ENCODE results near the gene CACNA1C.

Gene CACNA1C

GRCh38 chr12:2221030-2221621 lies 168.3 kb downstream of the CACNA1C start:
- Mint-ChIP-seq H3K9me3 (no peaks in the 10 kb centered on the region), H3K4me1 (no peaks in the 10 kb centered on the region), H3K27me3 (peaks cover 53% of the 10 kb centered on the region), H3K4me3 (no peak overlapping the region), H3K27ac (ENCODE audit: low read depth) (no peak overlapping the region), H3K36me3 (ENCODE audit: insufficient read depth) (no peaks in the 10 kb centered on the region)
- ATAC-seq (replicated peaks; ENCODE audit: extremely low read depth, poor library complexity, severe bottlenecking), result no peak
- no peak for DNase-seq (ENCODE audit: low spot score in 2 of 2)

- no peak overlapping the region for H3K27ac Mint-ChIP-seq (ENCODE audit: low read depth)
- H3K36me3 Mint-ChIP-seq (ENCODE audit: insufficient read depth), result no peaks in the 10 kb centered on the region
- ATAC-seq (replicated peaks; ENCODE audit: extremely low read depth, poor library complexity, severe bottlenecking) (no peak), DNase-seq (ENCODE audit: low spot score in 2 of 2) (no peak)
- no peaks in the 10 kb centered on the region for H3K9me3 Mint-ChIP-seq
- no peaks in the 10 kb centered on the region for H3K4me1 Mint-ChIP-seq
- peaks cover 62% of the 10 kb centered on the region for H3K27me3 Mint-ChIP-seq
- no peak overlapping the region for H3K4me3 Mint-ChIP-seq
Measured at GRCh38 chr12:2222691-2223090, 169.9 kb downstream of the CACNA1C start.

GRCh38 chr12:2224961-2225360 lies 172.2 kb downstream of the CACNA1C start:
- Mint-ChIP-seq H3K9me3 (no peaks in the 10 kb centered on the region), H3K4me3 (no peak overlapping the region), H3K27ac (ENCODE audit: low read depth) (no peak overlapping the region), H3K27me3 (peaks cover 61% of the 10 kb centered on the region), H3K4me1 (no peaks in the 10 kb centered on the region), H3K36me3 (ENCODE audit: insufficient read depth) (no peaks in the 10 kb centered on the region)
- no peak for ATAC-seq (replicated peaks; ENCODE audit: extremely low read depth, poor library complexity, severe bottlenecking)
- DNase-seq (ENCODE audit: low spot score in 2 of 2), result no peak

GRCh38 chr12:2225696-2226095 lies 172.9 kb downstream of the CACNA1C start:
- Mint-ChIP-seq H3K9me3 (no peaks in the 10 kb centered on the region), H3K36me3 (ENCODE audit: insufficient read depth) (no peaks in the 10 kb centered on the region), H3K4me1 (no peaks in the 10 kb centered on the region), H3K27ac (ENCODE audit: low read depth) (no peak overlapping the region), H3K27me3 (peaks cover 55% of the 10 kb centered on the region), H3K4me3 (no peak overlapping the region)
- ATAC-seq (replicated peaks; ENCODE audit: extremely low read depth, poor library complexity, severe bottlenecking) (no peak), DNase-seq (ENCODE audit: low spot score in 2 of 2) (no peak)

GRCh38 chr12:2226641-2227040 lies 173.9 kb downstream of the CACNA1C start:
- Mint-ChIP-seq H3K4me3 (no peak overlapping the region), H3K9me3 (no peaks in the 10 kb centered on the region), H3K27ac (ENCODE audit: low read depth) (no peak overlapping the region), H3K36me3 (ENCODE audit: insufficient read depth) (no peaks in the 10 kb centered on the region), H3K4me1 (no peaks in the 10 kb centered on the region), H3K27me3 (peaks cover 46% of the 10 kb centered on the region)
- DNase-seq (ENCODE audit: low spot score in 2 of 2), result no peak
- ATAC-seq (replicated peaks; ENCODE audit: extremely low read depth, poor library complexity, severe bottlenecking), result no peak

- peaks cover 46% of the 10 kb centered on the region for H3K27me3 Mint-ChIP-seq
- H3K27ac Mint-ChIP-seq (ENCODE audit: low read depth), result no peak overlapping the region
- no peak for DNase-seq (ENCODE audit: low spot score in 2 of 2)
- H3K36me3 Mint-ChIP-seq (ENCODE audit: insufficient read depth), result no peaks in the 10 kb centered on the region
- no peak for ATAC-seq (replicated peaks; ENCODE audit: extremely low read depth, poor library complexity, severe bottlenecking)
- H3K9me3 Mint-ChIP-seq, result no peaks in the 10 kb centered on the region
- H3K4me3 Mint-ChIP-seq, result no peak overlapping the region
- no peaks in the 10 kb centered on the region for H3K4me1 Mint-ChIP-seq
Measured at GRCh38 chr12:2227360-2227759, 174.6 kb downstream of the CACNA1C start.

GRCh38 chr12:2228535-2228934 lies 175.7 kb downstream of the CACNA1C start:
- no peaks in the 10 kb centered on the region for H3K36me3 Mint-ChIP-seq (ENCODE audit: insufficient read depth)
- DNase-seq (ENCODE audit: low spot score in 2 of 2) (no peak), ATAC-seq (replicated peaks; ENCODE audit: extremely low read depth, poor library complexity, severe bottlenecking) (no peak)
- H3K9me3 Mint-ChIP-seq, result no peaks in the 10 kb centered on the region
- peaks cover 56% of the 10 kb centered on the region for H3K27me3 Mint-ChIP-seq
- H3K4me1 Mint-ChIP-seq, result no peaks in the 10 kb centered on the region
- H3K4me3 Mint-ChIP-seq, result no peak overlapping the region
- no peak overlapping the region for H3K27ac Mint-ChIP-seq (ENCODE audit: low read depth)

GRCh38 chr12:2229661-2230539 lies 177.1 kb downstream of the CACNA1C start:
- H3K4me1 Mint-ChIP-seq, result no peaks in the 10 kb centered on the region
- no peak overlapping the region for H3K27ac Mint-ChIP-seq (ENCODE audit: low read depth)
- DNase-seq (ENCODE audit: low spot score in 2 of 2) (no peak), ATAC-seq (replicated peaks; ENCODE audit: extremely low read depth, poor library complexity, severe bottlenecking) (no peak)
- H3K9me3 Mint-ChIP-seq, result no peaks in the 10 kb centered on the region
- H3K27me3 Mint-ChIP-seq, result peaks cover 62% of the 10 kb centered on the region
- no peaks in the 10 kb centered on the region for H3K36me3 Mint-ChIP-seq (ENCODE audit: insufficient read depth)
- H3K4me3 Mint-ChIP-seq, result no peak overlapping the region

- H3K27me3 Mint-ChIP-seq, result peaks cover 73% of the 10 kb centered on the region
- H3K36me3 Mint-ChIP-seq (ENCODE audit: insufficient read depth), result no peaks in the 10 kb centered on the region
- no peaks in the 10 kb centered on the region for H3K4me1 Mint-ChIP-seq
- no peak overlapping the region for H3K27ac Mint-ChIP-seq (ENCODE audit: low read depth)
- ATAC-seq (replicated peaks; ENCODE audit: extremely low read depth, poor library complexity, severe bottlenecking), result no peak
- no peak overlapping the region for H3K4me3 Mint-ChIP-seq
- no peaks in the 10 kb centered on the region for H3K9me3 Mint-ChIP-seq
- no peak for DNase-seq (ENCODE audit: low spot score in 2 of 2)
Measured at GRCh38 chr12:2231011-2231595, 178.3 kb downstream of the CACNA1C start.

GRCh38 chr12:2231956-2232355 lies 179.2 kb downstream of the CACNA1C start:
- H3K36me3 Mint-ChIP-seq (ENCODE audit: insufficient read depth), result no peaks in the 10 kb centered on the region
- no peak overlapping the region for H3K27ac Mint-ChIP-seq (ENCODE audit: low read depth)
- no peaks in the 10 kb centered on the region for H3K9me3 Mint-ChIP-seq
- peaks cover 66% of the 10 kb centered on the region for H3K27me3 Mint-ChIP-seq
- H3K4me1 Mint-ChIP-seq, result no peaks in the 10 kb centered on the region
- ATAC-seq (replicated peaks; ENCODE audit: extremely low read depth, poor library complexity, severe bottlenecking), result no peak
- DNase-seq (ENCODE audit: low spot score in 2 of 2), result no peak
- H3K4me3 Mint-ChIP-seq, result no peak overlapping the region

GRCh38 chr12:2233034-2233433 lies 180.2 kb downstream of the CACNA1C start:
- DNase-seq (ENCODE audit: low spot score in 2 of 2), result no peak
- ATAC-seq (replicated peaks; ENCODE audit: extremely low read depth, poor library complexity, severe bottlenecking), result no peak
- Mint-ChIP-seq H3K4me3 (no peak overlapping the region), H3K27ac (ENCODE audit: low read depth) (no peak overlapping the region), H3K9me3 (no peaks in the 10 kb centered on the region), H3K36me3 (ENCODE audit: insufficient read depth) (no peaks in the 10 kb centered on the region), H3K27me3 (peaks cover 56% of the 10 kb centered on the region), H3K4me1 (no peaks in the 10 kb centered on the region)

- DNase-seq (ENCODE audit: low spot score in 2 of 2), result no peak
- Mint-ChIP-seq H3K27me3 (peaks cover 56% of the 10 kb centered on the region), H3K27ac (ENCODE audit: low read depth) (no peak overlapping the region), H3K4me1 (no peaks in the 10 kb centered on the region), H3K36me3 (ENCODE audit: insufficient read depth) (no peaks in the 10 kb centered on the region), H3K4me3 (no peak overlapping the region), H3K9me3 (no peaks in the 10 kb centered on the region)
- no peak for ATAC-seq (replicated peaks; ENCODE audit: extremely low read depth, poor library complexity, severe bottlenecking)
Measured at GRCh38 chr12:2234091-2234490, 181.3 kb downstream of the CACNA1C start.
